ENCODE results near the gene UBQLNL.

GRCh38 chr11:5516599-5516998 lies at the start of gene UBQLNL:
- no peak for TF ChIP-seq CTCF (IDR thresholded peaks at IDR 0.05)
- no peak for TF ChIP-seq POLR2A (IDR thresholded peaks at IDR 0.05)
- no peak for TF ChIP-seq POLR2AphosphoS5 (IDR thresholded peaks at IDR 0.05)
- TF ChIP-seq EP300 (IDR thresholded peaks at IDR 0.05): no peak

All from suprapubic skin (tissue), 4 donors.